Breast epithelium (tissue), 4 donors: ENCODE measurements around the gene BICC1. TPM values are rescaled to one million over a fixed set of nuclear protein-coding genes. Genes with fewer than 3 reads are reported as not detected.

ENCODE experiments used
- DNase-seq, 2 donors: peaks; one replicate each; pipeline ENCODE4 v3.0.0-alpha.2; 2019; ENCODE audit warnings: low spot score in 2 of 2
- H3K27ac ChIP-seq, 2 donors: fragments of 200-600 bp; sonication (generic) in 1 of 2; one replicate each; pipeline ENCODE4 v1.5.1; 2016 to 2019; ENCODE audit warnings: mild to moderate bottlenecking in 1 of 2
- H3K27me3 ChIP-seq, 2 donors: fragments of 200-600 bp; sonication (generic) in 1 of 2; one replicate each; pipeline versions ENCODE4 v1.5.1 to v1.6.0; 2017 to 2019; ENCODE audit warnings: control low read depth in 1 of 2, mild to moderate bottlenecking in 1 of 2
- H3K36me3 ChIP-seq: fragments of 200-600 bp; one replicate; pipeline ENCODE4 v1.5.1; 2019
- H3K4me1 ChIP-seq, 2 donors: fragments of 200-600 bp; sonication (generic); one replicate each; pipeline ENCODE4 v1.5.1; 2016 to 2019; ENCODE audit warnings: control low read depth in 1 of 2
- H3K4me3 ChIP-seq, 3 donors: fragments of 200-600 bp; sonication (generic); 1 replicate in 2 of 3; 2 replicates in 1 of 3; pipeline ENCODE4 v1.5.1; 2016 to 2019; ENCODE audit warnings: mild to moderate bottlenecking in 3 of 3, moderate library complexity in 2 of 3
- H3K9me3 ChIP-seq, 2 donors: fragments of 200-600 bp; sonication (generic) in 1 of 2; one replicate each; pipeline ENCODE4 v1.5.1; 2016 to 2019; ENCODE audit warnings: control low read depth in 1 of 2
- CTCF ChIP-seq, 3 donors: fragments of 450-650 bp; IDR thresholded peaks; one replicate each; pipeline ENCODE4 v1.5.1; 2016 to 2017; ENCODE audit warnings: antibody characterized with exemption in 3 of 3, mild to moderate bottlenecking in 3 of 3, moderate library complexity in 3 of 3
- POLR2A ChIP-seq: fragments of 450-650 bp; IDR thresholded peaks from one replicate; pipeline ENCODE4 v1.6.1; 2016; ENCODE audit warnings: antibody characterized with exemption, mild to moderate bottlenecking, moderate library complexity
- POLR2AphosphoS5 ChIP-seq, 3 donors: sonication (generic); formaldehyde crosslinking; IDR thresholded peaks; one replicate each; pipeline ENCODE4 v1.6.1; 2017; ENCODE audit warnings: antibody characterized with exemption in 3 of 3
- intact Hi-C: fragments of 100-400 bp; cut with DNase I; formaldehyde crosslinking; loops from one replicate; pipeline ENCODE4 v1.15.1; 2023; ENCODE audit warnings: low total_unique reads
- total RNA-seq, 3 donors: library from RNA; depleted of rRNA; stranded (reverse); fragments of >200 nt; gene quantifications; one replicate each; pipeline ENCODE4 v1.1.0, GENCODE V29; 2016

BICC1 gene
- total RNA-seq, 3 donors from 2014 or later, result 24.3 to 35.5 (median 26.2) TPM

- H3K9me3 ChIP-seq, result no peaks in the 10 kb centered on the region
- intact Hi-C loops, result no loop called here
- no peak for DNase-seq
- no peak overlapping the region for H3K4me3 ChIP-seq
- no peaks in the 10 kb centered on the region for H3K27me3 ChIP-seq
- no peaks in the 10 kb centered on the region for H3K36me3 ChIP-seq
- TF ChIP-seq CTCF (IDR thresholded peaks at IDR 0.05), result no peak
- TF ChIP-seq POLR2AphosphoS5 (IDR thresholded peaks at IDR 0.05), result no peak
- no peak for TF ChIP-seq POLR2A
- no peak overlapping the region for H3K27ac ChIP-seq
- no peaks in the 10 kb centered on the region for H3K4me1 ChIP-seq
Measured at GRCh38 chr10:58697691-58698090, 185.0 kb downstream of the BICC1 start.

GRCh38 chr10:58698777-58699356 is 186.2 kb downstream of the BICC1 start:
- Histone ChIP-seq H3K27ac (peak overlapping the region in 1 of 2 donors; percentile 13), H3K27me3 (no peaks in the 10 kb centered on the region), H3K36me3 (no peaks in the 10 kb centered on the region), H3K4me3 (no peak overlapping the region), H3K4me1 (no peaks in the 10 kb centered on the region), H3K9me3 (no peaks in the 10 kb centered on the region)
- no peak for TF ChIP-seq CTCF (IDR thresholded peaks at IDR 0.05)
- TF ChIP-seq POLR2AphosphoS5 (IDR thresholded peaks at IDR 0.05), result no peak
- no peak for TF ChIP-seq POLR2A
- intact Hi-C loops, result no loop called here
- DNase-seq, result no peak

- intact Hi-C loops, result no loop called here
- DNase-seq, result no peak
- Histone ChIP-seq H3K4me3 (no peak overlapping the region), H3K27me3 (no peaks in the 10 kb centered on the region), H3K27ac (peak overlapping the region; percentile 52 to 79), H3K9me3 (no peaks in the 10 kb centered on the region), H3K4me1 (no peaks in the 10 kb centered on the region), H3K36me3 (no peaks in the 10 kb centered on the region)
- TF ChIP-seq POLR2AphosphoS5 (IDR thresholded peaks at IDR 0.05) (no peak), CTCF (IDR thresholded peaks at IDR 0.05) (no peak)
Measured at GRCh38 chr10:58700591-58700990, 187.9 kb downstream of the BICC1 start.

DNA sequence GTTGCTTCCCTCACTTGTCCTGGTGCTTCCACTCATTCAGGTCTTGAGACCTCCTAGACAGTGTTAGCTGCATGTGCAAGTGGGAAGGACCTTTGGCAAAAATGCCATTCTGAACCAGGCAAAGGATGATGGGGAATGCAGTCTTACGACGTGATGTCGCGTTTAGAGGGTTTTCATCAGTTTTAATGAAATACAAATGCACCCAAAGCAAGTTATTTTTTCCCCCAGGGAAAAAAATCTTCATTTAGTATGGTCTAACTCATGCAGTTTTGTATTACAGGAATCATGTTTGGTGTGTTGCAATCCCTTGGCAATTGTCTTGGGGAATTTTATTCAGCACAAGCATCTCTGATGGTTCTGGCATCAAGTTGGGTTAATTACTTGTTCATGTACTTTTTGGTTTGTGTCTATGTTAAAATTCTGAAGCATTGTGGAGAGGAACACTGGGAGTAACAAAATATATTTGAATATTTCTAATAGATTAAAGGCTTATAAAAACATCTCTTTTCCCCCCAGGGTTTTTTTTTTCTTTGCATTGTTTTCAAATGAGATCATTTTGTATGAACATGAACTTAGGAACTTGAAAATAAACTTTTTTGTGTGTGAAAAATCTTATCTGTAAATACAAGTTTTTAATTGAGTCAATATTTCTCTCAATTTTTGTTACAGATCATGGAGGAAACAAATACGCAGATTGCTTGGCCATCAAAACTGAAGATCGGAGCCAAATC is 188.9 kb downstream of the BICC1 start:
- DNase-seq, result peak in 1 of 2 donors; percentile 26
- Histone ChIP-seq H3K36me3 (no peaks in the 10 kb centered on the region), H3K4me1 (no peaks in the 10 kb centered on the region), H3K9me3 (no peaks in the 10 kb centered on the region), H3K27ac (peak overlapping the region; percentile 52 to 79), H3K4me3 (peak overlapping the region in 1 of 3 donors; percentile 2), H3K27me3 (no peaks in the 10 kb centered on the region)
- intact Hi-C loops, result no loop called here
- TF ChIP-seq POLR2A (no peak), CTCF (IDR thresholded peaks at IDR 0.05) (no peak), POLR2AphosphoS5 (IDR thresholded peaks at IDR 0.05) (peak in 2 of 3 donors; percentile 30 to 44)

- intact Hi-C loops, result no loop called here
- peak overlapping the region in 1 of 2 donors; percentile 40 for H3K27ac ChIP-seq
- no peak for DNase-seq
- no peaks in the 10 kb centered on the region for H3K36me3 ChIP-seq
- H3K27me3 ChIP-seq, result no peaks in the 10 kb centered on the region
- H3K4me1 ChIP-seq, result no peaks in the 10 kb centered on the region
- no peaks in the 10 kb centered on the region for H3K9me3 ChIP-seq
- TF ChIP-seq POLR2AphosphoS5 (IDR thresholded peaks at IDR 0.05) (no peak), POLR2A (no peak)
- no peak overlapping the region for H3K4me3 ChIP-seq
Measured at GRCh38 chr10:58704226-58704625, 191.6 kb downstream of the BICC1 start.
